ENCODE measurements around the gene FAM200B. TPM values are rescaled to one million over a fixed set of nuclear protein-coding genes. Genes with fewer than 3 reads are reported as not detected.
"Not testable (repeated sequence)": the region's sequence is repeated elsewhere in the genome, so short reads cannot be mapped to it uniquely, and the experiment has no call there.

Gene FAM200B
- total RNA-seq, 1 donor from 2014 or later = 29.1 TPM

GRCh38 chr4:15719506-15719905 is 37.9 kb downstream of the FAM200B start:
- H3K36me3 ChIP-seq = peaks cover 10% of the 10 kb centered on the region
- H3K27ac ChIP-seq (replicated peaks) = no peak overlapping the region
- H3K4me1 ChIP-seq = peaks cover 6% of the 10 kb centered on the region
- TF ChIP-seq CTCF (IDR thresholded peaks at IDR 0.05; ENCODE audit: borderline replicate concordance) = no peak
- no peaks in the 10 kb centered on the region for H3K27me3 ChIP-seq (ENCODE audit: low read depth)
- intact Hi-C loops (cut with micrococcal nuclease) = no loop called here
- H3K9me3 ChIP-seq (replicated peaks) = no peaks in the 10 kb centered on the region
- no peak for DNase-seq
- H3K4me3 ChIP-seq = no peak overlapping the region

- intact Hi-C loops (cut with micrococcal nuclease) = no loop called here
- H3K27ac ChIP-seq (replicated peaks) = no peak overlapping the region
- TF ChIP-seq CTCF (IDR thresholded peaks at IDR 0.05; ENCODE audit: borderline replicate concordance) = no peak
Observed at GRCh38 chr4:15720851-15721250, 39.2 kb downstream of the FAM200B start.

GRCh38 chr4:15725608-15726007 is 44.0 kb downstream of the FAM200B start:
- Histone ChIP-seq H3K27me3 (ENCODE audit: low read depth) (no peaks in the 10 kb centered on the region), H3K9me3 (replicated peaks) (no peaks in the 10 kb centered on the region), H3K4me3 (no peak overlapping the region), H3K27ac (replicated peaks) (no peak overlapping the region), H3K4me1 (no peaks in the 10 kb centered on the region), H3K36me3 (peaks cover 10% of the 10 kb centered on the region)
- TF ChIP-seq CTCF (IDR thresholded peaks at IDR 0.05; ENCODE audit: borderline replicate concordance) = no peak
- intact Hi-C loops (cut with micrococcal nuclease) = no loop called here
- DNase-seq = no peak

More at GRCh38 chr4:15720851-15721250, 39.2 kb downstream of the FAM200B start:
- Histone ChIP-seq H3K27me3 (ENCODE audit: low read depth) (no peaks in the 10 kb centered on the region), H3K36me3 (peaks cover 10% of the 10 kb centered on the region), H3K9me3 (replicated peaks) (no peaks in the 10 kb centered on the region), H3K4me3 (no peak overlapping the region), H3K4me1 (no peaks in the 10 kb centered on the region)
- no peak for DNase-seq

- H3K27ac ChIP-seq (replicated peaks) = no peak overlapping the region
- DNase-seq = no peak
- TF ChIP-seq CTCF (IDR thresholded peaks at IDR 0.05; ENCODE audit: borderline replicate concordance) = peak; percentile 91
Observed at GRCh38 chr4:15729910-15730533, 48.4 kb downstream of the FAM200B start.

GRCh38 chr4:15733061-15733460 is 51.4 kb downstream of the FAM200B start:
- H3K9me3 ChIP-seq (replicated peaks); H3K27me3 ChIP-seq (ENCODE audit: low read depth); H3K36me3 ChIP-seq; H3K27ac ChIP-seq (replicated peaks); DNase-seq; H3K4me3 ChIP-seq; H3K4me1 ChIP-seq: not testable (repeated sequence)
- intact Hi-C loops (cut with micrococcal nuclease) = loop anchor here (5.0 kb wide), 1 partner anchor 224 kb away; no protein-coding TSS in a partner anchor

More at GRCh38 chr4:15729910-15730533, 48.4 kb downstream of the FAM200B start:
- no peaks in the 10 kb centered on the region for H3K27me3 ChIP-seq (ENCODE audit: low read depth)
- no peaks in the 10 kb centered on the region for H3K4me1 ChIP-seq
- no peak overlapping the region for H3K4me3 ChIP-seq
- H3K36me3 ChIP-seq = no peaks in the 10 kb centered on the region
- no peaks in the 10 kb centered on the region for H3K9me3 ChIP-seq (replicated peaks)
- intact Hi-C loops (cut with micrococcal nuclease) = loop anchor here (5.0 kb wide), 1 partner anchor 227 kb away; no protein-coding TSS in a partner anchor

- Histone ChIP-seq H3K4me1 (no peaks in the 10 kb centered on the region), H3K9me3 (replicated peaks) (no peaks in the 10 kb centered on the region), H3K27me3 (ENCODE audit: low read depth) (no peaks in the 10 kb centered on the region), H3K36me3 (no peaks in the 10 kb centered on the region), H3K27ac (replicated peaks) (no peak overlapping the region), H3K4me3 (no peak overlapping the region)
- TF ChIP-seq CTCF (IDR thresholded peaks at IDR 0.05; ENCODE audit: borderline replicate concordance) = no peak
- no peak for DNase-seq
- intact Hi-C loops (cut with micrococcal nuclease) = no loop called here
Observed at GRCh38 chr4:15735536-15735935, 53.9 kb downstream of the FAM200B start.

Measured in left ventricle myocardium inferior (tissue), 1 donor.